GM18909 (cell line): Measurements from ENCODE around the gene NUP54.
A peak's percentile ranks its signal among the peaks of the same experiment; 100 is the strongest.

Experiments
- ATAC-seq: cut with Tn5 transposase; IDR thresholded peaks from one replicate; pipeline ENCODE4 v1.9.1; 2021; ENCODE audit warnings: mild to moderate bottlenecking; ENCODE audit not compliant: unreplicated experiment, poor library complexity

NUP54 gene

DNA sequence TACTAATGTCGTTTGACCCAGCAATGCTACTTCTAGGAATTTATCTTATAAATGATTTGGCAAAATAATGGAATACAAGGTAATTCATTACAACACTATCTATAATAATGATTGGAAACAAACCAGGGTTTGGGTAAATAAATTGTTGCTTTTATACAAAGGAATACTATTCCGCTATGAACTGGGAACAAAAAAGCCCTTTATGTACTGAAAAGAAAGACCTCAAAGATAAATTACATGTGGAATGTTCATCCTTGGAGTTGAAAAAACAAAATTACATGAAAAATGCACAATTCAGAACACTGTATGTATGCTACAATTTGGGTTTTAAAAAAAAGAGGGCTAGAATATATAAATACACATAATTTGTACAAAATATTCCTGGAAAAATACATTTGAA lies 5.2 kb upstream of the NUP54 start:
- no peak for ATAC-seq

DNA sequence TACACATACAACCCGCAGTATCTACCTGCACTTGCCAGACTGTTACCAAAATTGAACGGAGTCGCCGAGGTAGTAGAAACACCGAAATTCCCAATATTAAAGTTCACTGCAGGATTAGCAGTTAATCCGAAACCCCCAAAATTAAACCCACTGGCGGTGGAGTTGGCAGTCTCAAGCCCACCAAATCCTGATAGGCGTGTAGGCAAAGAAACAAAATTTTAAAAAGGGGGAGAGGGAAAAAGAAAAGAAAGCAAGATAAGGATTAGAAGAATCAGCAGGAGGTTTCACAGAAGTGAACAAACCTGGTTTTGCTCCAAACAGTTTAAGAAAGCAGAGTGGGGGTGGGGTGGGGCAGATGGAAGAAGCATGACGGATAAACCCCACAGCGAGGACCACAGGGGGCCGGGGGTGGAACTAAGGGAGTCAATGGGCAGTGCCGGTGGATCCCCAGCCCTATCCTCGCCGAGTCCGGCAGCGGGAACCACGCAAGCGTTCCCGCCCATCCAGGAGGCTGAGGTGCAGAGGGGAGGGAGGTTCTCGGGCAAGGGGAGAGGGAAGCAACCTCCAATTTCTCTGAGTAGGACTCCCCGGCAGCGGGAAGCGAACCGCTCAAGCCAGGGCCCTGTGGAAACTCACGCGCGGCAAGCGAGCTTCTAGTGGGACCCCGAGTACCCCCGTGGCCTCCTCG lies 599 bp downstream of the NUP54 start:
- peak; percentile 34 for ATAC-seq

DNA sequence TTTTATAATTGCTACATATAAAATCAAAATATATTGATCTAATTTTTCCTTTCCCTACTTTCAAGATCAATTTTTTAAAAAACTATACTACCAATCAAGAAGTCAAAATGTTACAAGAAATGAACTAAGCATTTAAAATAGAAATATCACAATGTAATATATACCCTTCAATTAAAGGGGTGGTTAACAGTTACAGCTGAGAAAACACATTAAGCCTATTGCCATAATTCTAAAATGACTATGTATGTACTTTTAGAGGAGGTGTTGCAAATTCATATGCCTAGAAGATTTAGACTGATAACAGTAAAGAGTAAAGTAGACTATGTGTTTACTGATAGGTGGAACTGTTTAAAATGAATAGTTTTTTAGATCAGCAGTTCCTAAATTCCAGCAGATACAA lies 3.7 kb downstream of the NUP54 start:
- no peak for ATAC-seq

DNA sequence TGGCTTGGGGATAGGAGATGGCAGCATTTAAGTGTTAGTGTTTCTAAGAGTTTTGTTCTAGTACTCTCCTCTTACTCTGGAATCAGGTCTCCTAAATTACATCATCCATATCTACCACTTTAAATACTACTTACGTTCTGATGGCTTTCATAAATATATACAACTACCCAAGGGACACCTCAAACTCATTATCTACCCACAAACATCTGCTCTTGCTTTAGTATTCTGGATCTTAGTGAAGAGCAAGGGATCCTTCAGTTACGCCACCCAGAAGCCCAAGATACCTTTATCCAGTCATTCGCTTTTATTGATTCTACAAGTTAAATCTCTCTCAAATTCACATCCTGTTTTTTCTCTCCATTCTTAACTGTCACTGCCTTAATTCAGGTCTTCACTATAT lies 7.0 kb downstream of the NUP54 start:
- no peak for ATAC-seq

- ATAC-seq, result no peak
Measured at GRCh38 chr4:76127754-76128153, 20.4 kb downstream of the NUP54 start.

DNA sequence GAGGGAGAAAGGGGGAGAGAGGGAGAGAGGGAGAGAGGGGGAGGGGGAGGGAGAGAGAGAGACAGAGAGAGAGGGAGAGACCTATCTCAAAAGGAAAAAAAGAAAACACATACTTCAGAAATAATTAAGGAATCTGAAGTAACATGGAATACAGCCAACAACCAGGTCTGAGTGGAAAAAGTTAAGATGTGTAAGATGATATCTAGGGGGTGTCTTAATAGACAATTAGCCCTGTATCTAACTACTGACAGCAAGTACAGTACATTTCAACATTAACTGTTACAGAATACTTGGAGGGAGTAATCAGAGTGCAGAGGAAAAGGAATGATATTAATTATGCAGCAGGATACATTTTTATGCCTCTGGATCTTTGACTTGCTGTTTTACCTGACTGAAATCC lies 22.4 kb downstream of the NUP54 start:
- no peak for ATAC-seq

- no peak for ATAC-seq
Measured at GRCh38 chr4:76120199-76120598, 28.0 kb downstream of the NUP54 start.

- ATAC-seq, result no peak
Measured at GRCh38 chr4:76117536-76117935, 30.7 kb downstream of the NUP54 start.

DNA sequence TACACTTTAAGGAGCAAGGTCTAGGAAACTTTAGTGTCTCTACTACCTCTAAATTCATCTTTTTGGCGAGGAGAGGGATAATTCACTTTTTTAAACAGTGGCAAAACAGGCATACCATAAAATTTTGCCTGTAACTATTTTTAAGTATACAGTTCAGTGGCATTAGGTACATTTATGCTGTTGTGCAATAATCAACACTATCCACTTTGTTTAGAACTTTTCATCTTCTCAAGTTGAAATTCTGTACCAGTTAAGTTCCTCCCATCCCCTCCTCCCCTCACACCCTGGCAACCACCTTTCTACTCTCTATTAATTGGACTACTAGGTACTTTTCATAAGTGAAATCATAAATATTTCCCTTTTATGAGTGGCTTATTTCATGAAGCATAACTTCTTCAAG lies 31.4 kb downstream of the NUP54 start:
- no peak for ATAC-seq

GRCh38 chr4:76108467-76109181 lies 39.6 kb downstream of the NUP54 start:
- no peak for ATAC-seq

GRCh38 chr4:76106442-76106841 lies 41.8 kb downstream of the NUP54 start:
- no peak for ATAC-seq

GRCh38 chr4:76105652-76106051 lies 42.5 kb downstream of the NUP54 start:
- no peak for ATAC-seq

- no peak for ATAC-seq
Measured at GRCh38 chr4:76096076-76096475, 52.1 kb downstream of the NUP54 start.

- no peak for ATAC-seq
Measured at GRCh38 chr4:76095568-76095967, 52.6 kb downstream of the NUP54 start.

DNA sequence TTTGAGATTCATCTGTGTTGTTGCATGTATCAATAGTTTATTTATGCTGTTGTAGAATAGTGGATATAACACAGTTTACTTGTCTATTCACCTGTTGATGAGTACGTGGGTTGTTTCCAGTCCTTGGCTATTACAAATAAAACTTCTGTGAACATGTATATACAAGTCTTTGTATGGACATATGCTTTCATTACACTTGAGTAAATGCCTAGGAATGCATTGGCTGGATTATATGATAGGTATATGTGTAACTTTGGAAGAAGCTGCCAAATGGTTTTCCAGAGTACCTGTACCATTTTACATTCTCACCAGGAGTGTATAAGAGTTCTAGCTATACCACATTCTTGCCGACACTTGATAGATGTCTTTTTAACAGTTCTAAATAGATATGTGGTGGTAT lies 57.1 kb downstream of the NUP54 start:
- ATAC-seq, result no peak

GRCh38 chr4:76090241-76090691 lies 57.9 kb downstream of the NUP54 start:
- peak; percentile 74 for ATAC-seq

- ATAC-seq, result no peak
Measured at GRCh38 chr4:76088719-76089118, 59.5 kb downstream of the NUP54 start.

- ATAC-seq, result no peak
Measured at GRCh38 chr4:76087007-76087769, 61.0 kb downstream of the NUP54 start.

- no peak for ATAC-seq
Measured at GRCh38 chr4:76084542-76084941, 63.7 kb downstream of the NUP54 start.

GRCh38 chr4:76083386-76083988 lies 64.7 kb downstream of the NUP54 start:
- ATAC-seq, result no peak
